ENCODE data around the gene DNAH5. TPM values are rescaled to one million over a fixed set of nuclear protein-coding genes. Genes with fewer than 3 reads are reported as not detected.

Gene DNAH5
- total and polyA plus RNA-seq, 2 donors (not counting 1 experiment from before 2014, with no cell fraction given): not detected

- Histone ChIP-seq H3K9me3 (ENCODE audit: control extremely low read depth in 1 of 3, control insufficient read depth in 2 of 3, insufficient read depth in 1 of 3, low read length in 2 of 3) (peaks cover 0 to 7% (median 4%) of the 10 kb centered on the region in 3 donors), H3K9ac (ENCODE audit: low read length) (no peak overlapping the region), H3K27ac (ENCODE audit: low read length in 2 of 2) (no peak overlapping the region), H3K4me2 (replicated peaks; ENCODE audit: low read depth, low read length, poor library complexity, severe bottlenecking) (no peak overlapping the region), H3K4me1 (ENCODE audit: control insufficient read depth in 2 of 2, insufficient read depth in 2 of 2, low read length in 2 of 2) (no peaks in the 10 kb centered on the region), H3K4me3 (ENCODE audit: control extremely low read depth in 1 of 5, extremely low read depth in 1 of 5, insufficient read depth in 1 of 5, low read depth in 2 of 5, low read length in 4 of 5) (no peak overlapping the region), H3K27me3 (replicated peaks in 1 of 4; ENCODE audit: control extremely low read depth in 1 of 4, control insufficient read depth in 3 of 4, insufficient read depth in 4 of 4, low read length in 3 of 4) (no peaks in the 10 kb centered on the region), H3K36me3 (replicated peaks in 1 of 2; ENCODE audit: control extremely low read depth in 1 of 2, control insufficient read depth in 1 of 2, extremely low read depth in 1 of 2, insufficient read depth in 2 of 2, low read length in 1 of 2) (no peaks in the 10 kb centered on the region), H2AFZ (ENCODE audit: insufficient read depth, low read depth, low read length, poor library complexity, severe bottlenecking) (no peak overlapping the region), H4K20me1 (ENCODE audit: control insufficient read depth, insufficient read depth, low read length, poor library complexity, severe bottlenecking) (no peaks in the 10 kb centered on the region), H3K79me2 (ENCODE audit: control insufficient read depth, insufficient read depth, low read length) (no peaks in the 10 kb centered on the region)
- no peak for ATAC-seq (ENCODE audit: low read depth)
- TF ChIP-seq CTCF (IDR thresholded peaks at IDR 0.05) (no peak), EZH2 (IDR thresholded peaks at IDR 0.05; ENCODE audit: borderline replicate concordance, insufficient read depth, low read depth, low read length, poor library complexity, severe bottlenecking) (no peak)
- peaks cover 15% of the 10 kb centered on the region for H3K27me3 Mint-ChIP-seq
- DNase-seq: no peak
- ChIA-PET POLR2A (no interaction called here), CTCF (no interaction called here)
- WGBS (ENCODE audit: insufficient coverage): no CpG with 5 or more reads among the region's 1 CpG
- H3K9me3 Mint-ChIP-seq (ENCODE audit: insufficient read depth): peaks cover 9% of the 10 kb centered on the region
- intact Hi-C loops (cut with micrococcal nuclease): no loop called here
- H3K4me3 Mint-ChIP-seq: no peak overlapping the region
- H3K27ac Mint-ChIP-seq: no peak overlapping the region
- H3K4me1 Mint-ChIP-seq: no peaks in the 10 kb centered on the region
Observed at GRCh38 chr5:13934921-13935320, 9.6 kb downstream of the DNAH5 start.

- WGBS (ENCODE audit: insufficient coverage): 88% methylated on average over 1 of the region's 2 CpGs
- TF ChIP-seq CTCF (IDR thresholded peaks at IDR 0.05) (no peak), EZH2 (IDR thresholded peaks at IDR 0.05; ENCODE audit: borderline replicate concordance, insufficient read depth, low read depth, low read length, poor library complexity, severe bottlenecking) (no peak)
- Mint-ChIP-seq H3K4me1 (no peaks in the 10 kb centered on the region), H3K4me3 (no peak overlapping the region), H3K27me3 (peaks cover 7% of the 10 kb centered on the region), H3K9me3 (ENCODE audit: insufficient read depth) (peaks cover 9% of the 10 kb centered on the region), H3K27ac (no peak overlapping the region)
- no peak for DNase-seq
- ChIA-PET CTCF (no interaction called here), POLR2A (no interaction called here)
- Histone ChIP-seq H3K79me2 (ENCODE audit: control insufficient read depth, insufficient read depth, low read length) (no peaks in the 10 kb centered on the region), H3K27me3 (replicated peaks in 1 of 4; ENCODE audit: control extremely low read depth in 1 of 4, control insufficient read depth in 3 of 4, insufficient read depth in 4 of 4, low read length in 3 of 4) (no peaks in the 10 kb centered on the region), H3K9me3 (ENCODE audit: control extremely low read depth in 1 of 3, control insufficient read depth in 2 of 3, insufficient read depth in 1 of 3, low read length in 2 of 3) (peaks cover 0 to 7% (median 4%) of the 10 kb centered on the region in 3 donors), H3K4me3 (ENCODE audit: control extremely low read depth in 1 of 5, extremely low read depth in 1 of 5, insufficient read depth in 1 of 5, low read depth in 2 of 5, low read length in 4 of 5) (no peak overlapping the region), H4K20me1 (ENCODE audit: control insufficient read depth, insufficient read depth, low read length, poor library complexity, severe bottlenecking) (no peaks in the 10 kb centered on the region), H2AFZ (ENCODE audit: insufficient read depth, low read depth, low read length, poor library complexity, severe bottlenecking) (no peak overlapping the region), H3K9ac (ENCODE audit: low read length) (no peak overlapping the region), H3K4me1 (ENCODE audit: control insufficient read depth in 2 of 2, insufficient read depth in 2 of 2, low read length in 2 of 2) (no peaks in the 10 kb centered on the region), H3K4me2 (replicated peaks; ENCODE audit: low read depth, low read length, poor library complexity, severe bottlenecking) (no peak overlapping the region), H3K36me3 (replicated peaks in 1 of 2; ENCODE audit: control extremely low read depth in 1 of 2, control insufficient read depth in 1 of 2, extremely low read depth in 1 of 2, insufficient read depth in 2 of 2, low read length in 1 of 2) (no peaks in the 10 kb centered on the region), H3K27ac (ENCODE audit: low read length in 2 of 2) (no peak overlapping the region)
- intact Hi-C loops (cut with micrococcal nuclease): no loop called here
- no peak for ATAC-seq (ENCODE audit: low read depth)
Observed at GRCh38 chr5:13934125-13934524, 10.4 kb downstream of the DNAH5 start.
